Lung (tissue), 12 donors: ENCODE results near the gene AGMAT. TPM values are rescaled to one million over a fixed set of nuclear protein-coding genes. Genes with fewer than 3 reads are reported as not detected.

Experiments
- ATAC-seq: fragments of 200-7000 bp; cut with Tn5 transposase; one replicate; pipeline ENCODE4 v1.9.1; 2020; ENCODE audit warnings: moderate number of reproducible peaks; ENCODE audit not compliant: insufficient read depth, low FRiP score
- DNase-seq, 3 donors: peaks; one replicate each; pipeline ENCODE4 v3.0.0-alpha.2; 2013 to 2017
- H3K27ac ChIP-seq, 2 donors: one replicate each; pipeline ENCODE4 v1.5.1; 2013; ENCODE audit warnings: mild to moderate bottlenecking in 2 of 2, moderate library complexity in 2 of 2, control low read depth in 1 of 2, inconsistent platforms in 1 of 2, low read depth in 1 of 2, low read length in 1 of 2
- H3K27me3 ChIP-seq, 3 donors: one replicate each; pipeline ENCODE4 v1.5.1; 2013; ENCODE audit warnings: low read length in 2 of 3; ENCODE audit not compliant: control insufficient read depth in 3 of 3, insufficient read depth in 3 of 3
- H3K36me3 ChIP-seq, 4 donors: one replicate each; pipeline ENCODE4 v1.5.1; 2013; ENCODE audit warnings: low read length in 4 of 4, mild to moderate bottlenecking in 1 of 4, moderate library complexity in 1 of 4; ENCODE audit not compliant: control insufficient read depth in 4 of 4, insufficient read depth in 4 of 4
- H3K4me1 ChIP-seq, 5 donors: one replicate each; pipeline ENCODE4 v1.5.1; 2013; ENCODE audit warnings: low read length in 5 of 5, mild to moderate bottlenecking in 2 of 5, moderate library complexity in 1 of 5; ENCODE audit not compliant: control insufficient read depth in 5 of 5, insufficient read depth in 5 of 5
- H3K4me3 ChIP-seq: one replicate; pipeline ENCODE4 v1.5.1; 2013; ENCODE audit warnings: mild to moderate bottlenecking, control low read depth, moderate library complexity
- H3K9ac ChIP-seq, 2 donors: one replicate each; pipeline ENCODE4 v1.5.1; 2013; ENCODE audit warnings: low read length in 2 of 2, control low read depth in 1 of 2; ENCODE audit not compliant: insufficient read depth in 1 of 2
- H3K9me3 ChIP-seq, 4 donors: one replicate each; pipeline ENCODE4 v1.5.1; 2013; ENCODE audit warnings: low read length in 3 of 4, mild to moderate bottlenecking in 1 of 4, moderate library complexity in 1 of 4; ENCODE audit not compliant: control insufficient read depth in 4 of 4, insufficient read depth in 3 of 4
- CTCF ChIP-seq: IDR thresholded peaks from 2 replicates; pipeline ENCODE4 v1.5.1; 2012; ENCODE audit warnings: mild to moderate bottlenecking; ENCODE audit errors: control extremely low read depth, extremely low read depth
- whole genome bisulfite sequencing, 2 donors: extraction: QIAGEN DNeasy Blood & Tissue Kit; methylation state at CpG; one replicate each; pipeline ENCODE4 v1.1.7; 2013; 5-methylcytosine and 5-hydroxymethylcytosine counted together
- polyA plus RNA-seq, 2 donors: library from polyadenylated mRNA; stranded (reverse); fragments of 200-250 nt; gene quantifications; one replicate each; pipeline ENCODE4 v1.2.1, GENCODE V29; 2013
- total RNA-seq, 2 donors: library from RNA; depleted of rRNA in 1 of 2; stranded (reverse); fragments of >200 nt in 1 of 2; gene quantifications; one replicate each; pipeline ENCODE4 v1.2.1, GENCODE V29; 2014 to 2021
- donor health status: control.
- donor health status: control.
- donor health status: Bipolar disorder and iron deficiency.
- donor health status: healthy.
- donor health status: DM: yes; HTN: yes; CAD: no.

AGMAT gene
- total and polyA plus RNA-seq, 4 donors: 0.08 to 0.46 (median 0.31) TPM

GRCh38 chr1:15540186-15540585 lies 44.7 kb downstream of the AGMAT start:
- TF ChIP-seq CTCF: no peak
- Histone ChIP-seq H3K9ac (no peak overlapping the region), H3K9me3 (no peaks in the 10 kb centered on the region), H3K4me3 (no peak overlapping the region), H3K36me3 (peaks cover 12 to 32% (median 25%) of the 10 kb centered on the region in 4 donors), H3K27ac (no peak overlapping the region), H3K27me3 (no peaks in the 10 kb centered on the region), H3K4me1 (no peaks in the 10 kb centered on the region)
- ATAC-seq (no peak), DNase-seq (no peak)
- 84 to 89% methylated on average over 8 of the region's 8 CpGs for WGBS, 2 donors

- Histone ChIP-seq H3K4me3 (no peak overlapping the region), H3K9me3 (no peaks in the 10 kb centered on the region), H3K27ac (no peak overlapping the region), H3K9ac (no peak overlapping the region), H3K4me1 (no peaks in the 10 kb centered on the region), H3K36me3 (peaks cover 18 to 34% (median 25%) of the 10 kb centered on the region in 4 donors), H3K27me3 (no peaks in the 10 kb centered on the region)
- no peak for ATAC-seq
- no peak for DNase-seq
- TF ChIP-seq CTCF: no peak
- 80 to 88% methylated on average over 6 of the region's 6 CpGs for WGBS, 2 donors
These were observed 46.1 kb downstream of the AGMAT start for GRCh38 chr1:15538771-15539170.

- Histone ChIP-seq H3K9ac (no peak overlapping the region), H3K27me3 (no peaks in the 10 kb centered on the region), H3K36me3 (peaks cover 9 to 15% (median 9%) of the 10 kb centered on the region in 4 donors), H3K9me3 (no peaks in the 10 kb centered on the region), H3K4me3 (no peak overlapping the region), H3K27ac (no peak overlapping the region), H3K4me1 (peaks cover 0 to 9% (median 4%) of the 10 kb centered on the region in 5 donors)
- no peak for ATAC-seq
- 31 to 73% methylated on average over 2 of the region's 2 CpGs for WGBS, 2 donors
- TF ChIP-seq CTCF: no peak
- no peak for DNase-seq
These were observed 53.2 kb downstream of the AGMAT start for GRCh38 chr1:15531682-15532081.

GRCh38 chr1:15531003-15531402 lies 53.8 kb downstream of the AGMAT start:
- H3K9ac ChIP-seq: no peak overlapping the region
- ATAC-seq (no peak), DNase-seq (no peak)
- H3K27ac ChIP-seq: no peak overlapping the region
- H3K4me3 ChIP-seq: no peak overlapping the region
- peaks cover 5 to 15% (median 9%) of the 10 kb centered on the region in 4 donors for H3K36me3 ChIP-seq
- H3K4me1 ChIP-seq: peaks cover 0 to 13% (median 4%) of the 10 kb centered on the region in 5 donors
- WGBS, 2 donors: 96 to 98% methylated on average over 4 of the region's 4 CpGs
- no peaks in the 10 kb centered on the region for H3K9me3 ChIP-seq
- H3K27me3 ChIP-seq: no peaks in the 10 kb centered on the region
- TF ChIP-seq CTCF: no peak
